Activated B cell treated with CpG ODN at 0.5 μM for 24 hours (primary cell): Measurements from ENCODE around the gene SLC35G6. TPM values are rescaled to one million over a fixed set of nuclear protein-coding genes. Genes with fewer than 3 reads are reported as not detected.

Experiments used
- ATAC-seq: fragments of 200-7000 bp; cut with Tn5 transposase; one replicate; pipeline ENCODE4 v1.10.0; 2021; ENCODE audit warnings: low read depth, mild to moderate bottlenecking, moderate library complexity
- CTCF ChIA-PET: fragments of 350-600 bp; sonication (Branson Sonifier 250); formaldehyde crosslinking; loops from one replicate; lab custom pipeline; 2021; ENCODE audit warnings: antibody characterized with exemption; lab: Charles Lee
- POLR2A ChIA-PET: fragments of 350-600 bp; sonication (Branson Sonifier 250); formaldehyde crosslinking; loops from one replicate; lab custom pipeline; 2021; ENCODE audit warnings: antibody characterized with exemption; lab: Charles Lee
- DNase-seq: peaks from one replicate; pipeline ENCODE4 v3.0.0; 2022
- H3K27ac Mint-ChIP-seq: one replicate; pipeline ENCODE4 v1.8.0; 2020; ENCODE audit warnings: mixed read lengths
- H3K27me3 Mint-ChIP-seq: one replicate; pipeline ENCODE4 v1.8.0; 2021; ENCODE audit warnings: mixed read lengths
- H3K36me3 Mint-ChIP-seq: one replicate; pipeline ENCODE4 v1.8.0; 2021; ENCODE audit warnings: low read depth, mixed read lengths
- H3K4me1 Mint-ChIP-seq: one replicate; pipeline ENCODE4 v1.8.0; 2021; ENCODE audit warnings: mixed read lengths
- H3K4me3 Mint-ChIP-seq: one replicate; pipeline ENCODE4 v1.8.0; 2020; ENCODE audit warnings: mild to moderate bottlenecking, mixed read lengths
- H3K9me3 Mint-ChIP-seq: one replicate; pipeline ENCODE4 v1.8.0; 2020; ENCODE audit warnings: mixed read lengths
- intact Hi-C: fragments of 100-400 bp; cut with micrococcal nuclease; formaldehyde crosslinking; loops from one replicate; pipeline ENCODE4 v1.15.1; 2024
- total RNA-seq: library from RNA; stranded (reverse); gene quantifications from 2 replicates; pipeline ENCODE4 v1.2.3, GENCODE V29; 2022
- TF ChIP-seq, protein P1 (sequence below): fragments of 200-600 bp; IDR thresholded peaks from one replicate; pipeline ENCODE4 v1.8.0; 2022; ENCODE audit warnings: antibody characterized with exemption, mild to moderate bottlenecking

The SLC35G6 gene
- total RNA-seq, 1 donor from 2014 or later, result not detected

- no peaks in the 10 kb centered on the region for H3K9me3 Mint-ChIP-seq
- peak overlapping the region; percentile 46 for H3K27ac Mint-ChIP-seq
- H3K27me3 Mint-ChIP-seq, result no peaks in the 10 kb centered on the region
- DNase-seq, result no peak
- peaks cover 62% of the 10 kb centered on the region for H3K4me1 Mint-ChIP-seq
- ChIA-PET CTCF (interaction anchor here (1.6 to 2.0 kb wide), 2 partner anchors 39 to 151 kb away, joined by 3 to 6 read pairs; no protein-coding TSS in a partner anchor), POLR2A (interaction anchor here (0.5 to 5.6 kb wide), 8 partner anchors 9 to 108 kb away, joined by 3 to 45 read pairs (median 6); partner anchors contain the start of genes MPDU1, POLR2A and TMEM102)
- no peak for ATAC-seq
- TF ChIP-seq, protein P1, sequence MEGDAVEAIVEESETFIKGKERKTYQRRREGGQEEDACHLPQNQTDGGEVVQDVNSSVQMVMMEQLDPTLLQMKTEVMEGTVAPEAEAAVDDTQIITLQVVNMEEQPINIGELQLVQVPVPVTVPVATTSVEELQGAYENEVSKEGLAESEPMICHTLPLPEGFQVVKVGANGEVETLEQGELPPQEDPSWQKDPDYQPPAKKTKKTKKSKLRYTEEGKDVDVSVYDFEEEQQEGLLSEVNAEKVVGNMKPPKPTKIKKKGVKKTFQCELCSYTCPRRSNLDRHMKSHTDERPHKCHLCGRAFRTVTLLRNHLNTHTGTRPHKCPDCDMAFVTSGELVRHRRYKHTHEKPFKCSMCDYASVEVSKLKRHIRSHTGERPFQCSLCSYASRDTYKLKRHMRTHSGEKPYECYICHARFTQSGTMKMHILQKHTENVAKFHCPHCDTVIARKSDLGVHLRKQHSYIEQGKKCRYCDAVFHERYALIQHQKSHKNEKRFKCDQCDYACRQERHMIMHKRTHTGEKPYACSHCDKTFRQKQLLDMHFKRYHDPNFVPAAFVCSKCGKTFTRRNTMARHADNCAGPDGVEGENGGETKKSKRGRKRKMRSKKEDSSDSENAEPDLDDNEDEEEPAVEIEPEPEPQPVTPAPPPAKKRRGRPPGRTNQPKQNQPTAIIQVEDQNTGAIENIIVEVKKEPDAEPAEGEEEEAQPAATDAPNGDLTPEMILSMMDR, result no peak
- no peak overlapping the region for H3K4me3 Mint-ChIP-seq
- intact Hi-C loops, result no loop called here
- H3K36me3 Mint-ChIP-seq, result peaks cover 4% of the 10 kb centered on the region
These were observed 5.4 kb upstream of the SLC35G6 start for GRCh38 chr17:7475764-7476422.

GRCh38 chr17:7476494-7476893, 4.8 kb upstream of the SLC35G6 start:
- TF ChIP-seq, protein P1, result no peak
- Mint-ChIP-seq H3K36me3 (peaks cover 4% of the 10 kb centered on the region), H3K27ac (peak overlapping the region; percentile 37), H3K9me3 (no peaks in the 10 kb centered on the region), H3K4me1 (peaks cover 61% of the 10 kb centered on the region), H3K4me3 (peak overlapping the region; percentile 21), H3K27me3 (no peaks in the 10 kb centered on the region)
- ATAC-seq (no peak), DNase-seq (no peak)
- CTCF ChIA-PET, result interaction anchor here (1.6 to 2.0 kb wide), 2 partner anchors 40 to 152 kb away, joined by 3 to 6 read pairs; no protein-coding TSS in a partner anchor
- intact Hi-C loops, result no loop called here
- POLR2A ChIA-PET, result interaction anchor here (1.5 to 5.6 kb wide), 6 partner anchors 9 to 107 kb away, joined by 3 to 45 read pairs (median 6); partner anchors contain the start of genes MPDU1, POLR2A and TMEM102

DNA sequence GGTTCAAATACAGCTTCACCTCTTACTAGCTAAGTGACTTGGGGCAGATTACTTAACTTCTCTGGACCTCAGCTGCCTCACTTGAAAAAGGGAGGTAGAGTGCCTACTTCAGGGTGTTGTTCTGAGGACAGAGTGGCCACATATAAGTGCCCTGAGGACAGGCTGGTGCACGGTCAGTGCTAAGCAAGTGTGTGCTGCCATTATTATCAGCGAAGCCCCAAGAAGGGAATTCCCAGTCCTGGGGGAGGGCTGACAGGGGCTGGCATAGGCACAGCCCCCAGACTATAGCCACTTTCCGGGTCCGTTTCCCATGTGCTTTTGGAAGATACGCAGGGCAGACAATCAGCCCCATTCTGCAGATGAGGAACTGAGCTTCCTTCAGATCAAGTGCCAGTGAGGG, 4.3 kb upstream of the SLC35G6 start:
- Mint-ChIP-seq H3K4me1 (peaks cover 61% of the 10 kb centered on the region), H3K27me3 (no peaks in the 10 kb centered on the region), H3K4me3 (peak overlapping the region; percentile 24), H3K9me3 (no peaks in the 10 kb centered on the region), H3K27ac (peak overlapping the region; percentile 79), H3K36me3 (peaks cover 4% of the 10 kb centered on the region)
- no peak for DNase-seq
- TF ChIP-seq, protein P1, result no peak
- ChIA-PET CTCF (interaction anchor here (2.0 kb wide), 1 partner anchor 40 kb away, joined by 6 read pairs; no protein-coding TSS in a partner anchor), POLR2A (interaction anchor here (1.5 to 5.6 kb wide), 5 partner anchors 8 to 107 kb away, joined by 3 to 45 read pairs (median 6); partner anchors contain the start of genes MPDU1, POLR2A and TMEM102)
- no peak for ATAC-seq
- intact Hi-C loops, result no loop called here

DNA sequence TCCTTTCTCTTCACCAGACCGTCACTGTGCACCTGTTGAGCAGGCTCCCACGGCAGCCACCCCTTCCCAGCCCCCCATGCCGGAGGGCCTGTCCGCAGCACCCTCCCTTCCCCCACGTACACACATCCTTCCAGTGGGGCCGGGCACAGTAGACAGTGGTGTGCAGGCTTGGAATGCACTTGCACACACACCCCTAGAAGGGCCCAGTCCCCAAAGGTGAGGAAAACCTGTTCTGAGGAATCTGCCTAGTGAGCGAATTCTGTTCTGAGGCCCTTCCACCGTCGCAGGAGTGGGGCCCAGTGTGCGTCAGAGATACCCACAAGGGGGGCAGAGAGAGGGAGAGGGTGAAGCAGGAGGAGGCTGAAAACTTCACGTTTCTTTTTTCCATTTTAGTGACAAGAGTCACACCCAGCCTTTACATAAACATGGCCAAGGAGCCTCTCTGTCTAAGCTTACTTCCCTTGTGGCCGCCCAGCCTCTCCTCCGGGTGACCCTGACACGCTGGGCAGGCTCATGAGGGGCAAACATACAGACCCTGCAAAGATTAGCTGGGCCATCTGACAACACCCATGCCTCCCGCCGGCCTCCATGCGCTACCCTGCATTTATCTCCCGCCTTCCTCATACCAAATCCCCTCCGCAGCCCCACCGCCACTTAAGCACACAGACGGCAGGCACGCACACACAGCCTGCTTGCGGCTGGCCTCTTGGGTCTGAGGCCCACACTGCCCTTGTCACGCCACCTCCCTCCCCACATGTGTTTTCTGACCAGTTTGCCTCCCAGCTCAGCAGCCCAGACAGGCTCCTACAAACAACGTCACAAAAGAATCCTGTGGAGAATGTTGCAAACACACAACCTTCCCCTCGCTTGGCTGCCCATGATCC, 3.6 kb upstream of the SLC35G6 start:
- Mint-ChIP-seq H3K27ac (peak overlapping the region; percentile 79), H3K36me3 (peaks cover 4% of the 10 kb centered on the region), H3K9me3 (no peaks in the 10 kb centered on the region), H3K4me1 (peaks cover 62% of the 10 kb centered on the region), H3K27me3 (no peaks in the 10 kb centered on the region), H3K4me3 (peak overlapping the region; percentile 88)
- ChIA-PET CTCF (no interaction called here), POLR2A (interaction anchor here (0.6 to 5.6 kb wide), 7 partner anchors 10 to 209 kb away, joined by 3 to 45 read pairs (median 5); partner anchors contain the start of genes MPDU1, TMEM102, TP53 and WRAP53)
- ATAC-seq (no peak), DNase-seq (no peak)
- intact Hi-C loops, result no loop called here
- TF ChIP-seq, protein P1, result no peak
